Mammary epithelial cell (primary cell): Measurements from ENCODE around the gene SP5.

Experiments
- EZH2 ChIP-seq: IDR thresholded peaks from 2 replicates; pipeline ENCODE4 v1.6.1; 2012; ENCODE audit warnings: low read length, inconsistent platforms, borderline replicate concordance
- TF ChIP-seq, protein P1 (sequence below), 2 donors: IDR thresholded peaks in 1 of 2; conservative IDR thresholded peaks in 1 of 2; 2 replicates each; pipeline ENCODE4 v1.5.1; 2011 to 2012; ENCODE audit warnings: inconsistent platforms in 2 of 2, low read length in 2 of 2, mild to moderate bottlenecking in 2 of 2, control low read depth in 1 of 2, low read depth in 1 of 2; ENCODE audit not compliant: insufficient read depth in 1 of 2; ENCODE audit errors: extremely low read depth in 1 of 2

DNA sequence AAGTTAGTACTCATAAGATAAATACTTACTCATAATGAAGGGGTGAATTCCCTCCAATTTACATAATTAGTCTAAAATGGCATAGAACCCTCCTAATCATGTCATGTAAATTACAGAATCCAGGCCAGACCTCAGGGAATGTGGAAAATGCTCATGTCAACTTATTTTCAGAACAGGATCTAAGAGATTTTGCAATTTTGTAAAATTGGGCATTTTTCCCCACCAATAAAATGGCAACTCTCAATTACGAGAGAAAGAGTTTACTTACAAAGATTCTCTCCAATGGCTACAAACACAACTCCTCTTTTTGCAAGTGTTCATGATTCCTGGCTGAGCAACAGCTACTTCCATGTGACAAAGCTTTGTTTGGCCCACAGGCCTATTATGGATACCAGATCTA is 33.8 kb upstream of the SP5 start:
- TF ChIP-seq, protein P1, sequence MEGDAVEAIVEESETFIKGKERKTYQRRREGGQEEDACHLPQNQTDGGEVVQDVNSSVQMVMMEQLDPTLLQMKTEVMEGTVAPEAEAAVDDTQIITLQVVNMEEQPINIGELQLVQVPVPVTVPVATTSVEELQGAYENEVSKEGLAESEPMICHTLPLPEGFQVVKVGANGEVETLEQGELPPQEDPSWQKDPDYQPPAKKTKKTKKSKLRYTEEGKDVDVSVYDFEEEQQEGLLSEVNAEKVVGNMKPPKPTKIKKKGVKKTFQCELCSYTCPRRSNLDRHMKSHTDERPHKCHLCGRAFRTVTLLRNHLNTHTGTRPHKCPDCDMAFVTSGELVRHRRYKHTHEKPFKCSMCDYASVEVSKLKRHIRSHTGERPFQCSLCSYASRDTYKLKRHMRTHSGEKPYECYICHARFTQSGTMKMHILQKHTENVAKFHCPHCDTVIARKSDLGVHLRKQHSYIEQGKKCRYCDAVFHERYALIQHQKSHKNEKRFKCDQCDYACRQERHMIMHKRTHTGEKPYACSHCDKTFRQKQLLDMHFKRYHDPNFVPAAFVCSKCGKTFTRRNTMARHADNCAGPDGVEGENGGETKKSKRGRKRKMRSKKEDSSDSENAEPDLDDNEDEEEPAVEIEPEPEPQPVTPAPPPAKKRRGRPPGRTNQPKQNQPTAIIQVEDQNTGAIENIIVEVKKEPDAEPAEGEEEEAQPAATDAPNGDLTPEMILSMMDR (conservative IDR thresholded peaks at IDR 0.05 in 1 of 2, IDR thresholded peaks at IDR 0.05 in 1 of 2; ENCODE audit: extremely low read depth in 1 of 2, insufficient read depth in 1 of 2, low read depth in 1 of 2, low read length in 2 of 2): no peak
- no peak for TF ChIP-seq EZH2
